Astrocyte (in vitro differentiated cells and primary cell): ENCODE data around the gene TOR1B. TPM values are rescaled to one million over a fixed set of nuclear protein-coding genes. Genes with fewer than 3 reads are reported as not detected.
A peak's percentile ranks its signal among the peaks of the same experiment; 100 is the strongest.

Experiments used
- DNase-seq: peaks from one replicate; pipeline ENCODE4 v3.0.0-alpha.2; 2010; ENCODE audit warnings: low read depth
- FAIRE-seq: peaks from 2 replicates; lab custom pipeline; 2011; peaks lifted over from hg19 to GRCh38; lab: Jason Lieb, UNC
- H2AFZ ChIP-seq: 2 replicates; pipeline ENCODE4 v1.6.0; 2012; ENCODE audit warnings: low read depth, low read length, inconsistent platforms
- H3K27ac ChIP-seq: 2 replicates; pipeline ENCODE4 v1.5.1; 2011; ENCODE audit warnings: low read depth, low read length, inconsistent platforms
- H3K27me3 ChIP-seq: 2 replicates; pipeline ENCODE4 v1.6.0; 2011; ENCODE audit warnings: low read length, inconsistent platforms; ENCODE audit not compliant: insufficient read depth
- H3K36me3 ChIP-seq: 2 replicates; pipeline ENCODE4 v1.5.1; 2011; ENCODE audit warnings: low read length, inconsistent platforms; ENCODE audit not compliant: insufficient read depth
- H3K4me1 ChIP-seq: 2 replicates; pipeline ENCODE4 v1.5.1; 2011; ENCODE audit warnings: low read length, inconsistent platforms; ENCODE audit not compliant: insufficient read depth
- H3K4me2 ChIP-seq: 2 replicates; pipeline ENCODE4 v1.6.0; 2012; ENCODE audit warnings: low read length, inconsistent platforms
- H3K4me3 ChIP-seq: 2 replicates; pipeline ENCODE4 v1.5.1; 2011; ENCODE audit warnings: low read depth, mild to moderate bottlenecking, low read length, inconsistent platforms; ENCODE audit not compliant: insufficient read depth
- H3K79me2 ChIP-seq: 2 replicates; pipeline ENCODE4 v1.6.0; 2012; ENCODE audit warnings: mild to moderate bottlenecking, low read length, inconsistent platforms; ENCODE audit not compliant: insufficient read depth
- H3K9ac ChIP-seq: 2 replicates; pipeline ENCODE4 v1.6.0; 2012; ENCODE audit warnings: mild to moderate bottlenecking, low read length, inconsistent platforms
- H3K9me3 ChIP-seq: 2 replicates; pipeline ENCODE4 v1.5.1; 2012; ENCODE audit warnings: low read depth, mild to moderate bottlenecking, low read length, inconsistent platforms; ENCODE audit not compliant: insufficient read depth
- H4K20me1 ChIP-seq: 2 replicates; pipeline ENCODE4 v1.6.0; 2012; ENCODE audit warnings: low read length, inconsistent platforms; ENCODE audit not compliant: insufficient read depth
- H3K27ac Mint-ChIP-seq: one replicate; pipeline ENCODE4 v1.8.0; 2021; ENCODE audit warnings: mild to moderate bottlenecking, mixed read lengths; ENCODE audit not compliant: unreplicated experiment
- H3K27me3 Mint-ChIP-seq: one replicate; pipeline ENCODE4 v1.8.0; 2021; ENCODE audit warnings: low read depth, mixed read lengths; ENCODE audit not compliant: unreplicated experiment
- H3K36me3 Mint-ChIP-seq: one replicate; pipeline ENCODE4 v1.8.0; 2021; ENCODE audit warnings: low read depth, mixed read lengths; ENCODE audit not compliant: unreplicated experiment
- H3K4me1 Mint-ChIP-seq: one replicate; pipeline ENCODE4 v1.8.0; 2021; ENCODE audit warnings: low read depth, mixed read lengths; ENCODE audit not compliant: unreplicated experiment
- H3K4me3 Mint-ChIP-seq: one replicate; pipeline ENCODE4 v1.8.0; 2021; ENCODE audit warnings: mild to moderate bottlenecking, moderate library complexity, mixed read lengths; ENCODE audit not compliant: unreplicated experiment
- H3K9me3 Mint-ChIP-seq: one replicate; pipeline ENCODE4 v1.8.0; 2021; ENCODE audit warnings: mild to moderate bottlenecking, mixed read lengths; ENCODE audit not compliant: unreplicated experiment
- CTCF ChIP-seq: IDR thresholded peaks from 2 replicates; pipeline ENCODE4 v1.5.1; 2011; ENCODE audit warnings: low read depth, mild to moderate bottlenecking, inconsistent platforms, low read length, moderate library complexity; ENCODE audit not compliant: insufficient read depth
- EZH2 ChIP-seq: IDR thresholded peaks from 2 replicates; pipeline ENCODE4 v1.6.1; 2012; ENCODE audit warnings: mild to moderate bottlenecking, low read length, inconsistent platforms; ENCODE audit not compliant: insufficient read depth
- total RNA-seq: library from RNA; stranded (reverse); gene quantifications from 2 replicates; pipeline ENCODE4 v1.2.1, GENCODE V29; 2021

The TOR1B gene
- total RNA-seq, 1 donor from 2014 or later: 31.6 TPM

GRCh38 chr9:129776566-129776937, 26.4 kb upstream of the TOR1B start:
- no peaks in the 10 kb centered on the region for H4K20me1 ChIP-seq
- no peaks in the 10 kb centered on the region for H3K79me2 ChIP-seq
- H2AFZ ChIP-seq: peak overlapping the region; percentile 42
- no peak overlapping the region for H3K4me3 ChIP-seq
- H3K4me1 ChIP-seq: peaks cover 18% of the 10 kb centered on the region
- Mint-ChIP-seq H3K4me3 (no peak overlapping the region), H3K9me3 (peaks cover 3% of the 10 kb centered on the region), H3K36me3 (no peaks in the 10 kb centered on the region), H3K27ac (peak overlapping the region; percentile 89), H3K27me3 (peaks cover 15% of the 10 kb centered on the region), H3K4me1 (peaks cover 8% of the 10 kb centered on the region)
- H3K9ac ChIP-seq: peak overlapping the region; percentile 58
- H3K9me3 ChIP-seq: no peaks in the 10 kb centered on the region
- peak overlapping the region; percentile 76 for H3K4me2 ChIP-seq
- TF ChIP-seq CTCF (no peak), EZH2 (no peak)
- FAIRE-seq (no peak), DNase-seq (peak; percentile 23)
- peak overlapping the region; percentile 67 for H3K27ac ChIP-seq
- H3K36me3 ChIP-seq: no peaks in the 10 kb centered on the region
- peaks cover 9% of the 10 kb centered on the region for H3K27me3 ChIP-seq

GRCh38 chr9:129776938-129777768, 25.8 kb upstream of the TOR1B start:
- H3K9ac ChIP-seq: peak overlapping the region; percentile 58

More at GRCh38 chr9:129776938-129777768, 25.8 kb upstream of the TOR1B start:
- Histone ChIP-seq H3K4me2 (peak overlapping the region; percentile 76), H3K36me3 (no peaks in the 10 kb centered on the region), H2AFZ (peak overlapping the region; percentile 42), H3K9me3 (no peaks in the 10 kb centered on the region), H4K20me1 (no peaks in the 10 kb centered on the region), H3K4me3 (no peak overlapping the region), H3K27ac (peak overlapping the region; percentile 67), H3K27me3 (peaks cover 9% of the 10 kb centered on the region), H3K4me1 (peaks cover 18% of the 10 kb centered on the region), H3K79me2 (no peaks in the 10 kb centered on the region)
- Mint-ChIP-seq H3K27ac (peak overlapping the region; percentile 89), H3K27me3 (peaks cover 16% of the 10 kb centered on the region), H3K4me1 (peaks cover 8% of the 10 kb centered on the region), H3K36me3 (no peaks in the 10 kb centered on the region), H3K9me3 (peaks cover 3% of the 10 kb centered on the region), H3K4me3 (peak overlapping the region; percentile 6)
- TF ChIP-seq CTCF (no peak), EZH2 (no peak)
- no peak for FAIRE-seq
- DNase-seq: peak; percentile 99
